Colonic mucosa (tissue), 4 donors: ENCODE results near the gene MYO5C. TPM values are rescaled to one million over a fixed set of nuclear protein-coding genes. Genes with fewer than 3 reads are reported as not detected.

Experiments
- DNase-seq: peaks from one replicate; pipeline ENCODE4 v3.0.0-alpha.2; 2020
- H3K27ac ChIP-seq: fragments of 200-600 bp; one replicate; pipeline ENCODE4 v1.8.0; 2021
- H3K27me3 ChIP-seq: fragments of 200-600 bp; one replicate; pipeline ENCODE4 v1.8.0; 2021
- H3K36me3 ChIP-seq: fragments of 200-600 bp; one replicate; pipeline ENCODE4 v1.8.0; 2021
- H3K4me1 ChIP-seq: fragments of 200-600 bp; one replicate; pipeline ENCODE4 v1.8.0; 2021; ENCODE audit warnings: mild to moderate bottlenecking
- H3K4me3 ChIP-seq: fragments of 200-600 bp; one replicate; pipeline ENCODE4 v1.8.0; 2021
- H3K9ac ChIP-seq, 2 donors: one replicate each; pipeline ENCODE4 v1.7.0; 2013; ENCODE audit warnings: control low read depth in 2 of 2, low read depth in 2 of 2, low read length in 2 of 2
- H3K9me3 ChIP-seq: fragments of 200-600 bp; one replicate; pipeline ENCODE4 v1.8.0; 2021
- CTCF ChIP-seq: fragments of 200-600 bp; IDR thresholded peaks from one replicate; pipeline ENCODE4 v1.8.0; 2022; ENCODE audit warnings: antibody characterized with exemption, mild to moderate bottlenecking
- intact Hi-C: fragments of 100-400 bp; cut with DNase I; formaldehyde crosslinking; loops from one replicate; pipeline ENCODE4 v1.14.1; 2022
- total RNA-seq, 2 donors: library from RNA; stranded (reverse); fragmentation: NEBNext Ultra II Directional in 1 of 2; extraction: Animal tissue kit (Norgen Biotek cat#: 25700) in 1 of 2; gene quantifications; one replicate each; pipeline ENCODE4 v1.2.1, GENCODE V29; 2021
- donor health status: healthy.
- donor health status: DM: no; HTN: no; CAD: no.
- donor health status: DM: no; HTN: no; CAD: no.

MYO5C gene
- total RNA-seq, 2 donors from 2014 or later = 71.4 to 102 TPM

- no peak for TF ChIP-seq CTCF
- no peaks in the 10 kb centered on the region for H3K36me3 ChIP-seq
Measured at GRCh38 chr15:52277575-52277974, 18.0 kb downstream of the MYO5C start.

GRCh38 chr15:52276256-52276770 is 19.3 kb downstream of the MYO5C start:
- intact Hi-C loops = no loop called here
- Histone ChIP-seq H3K4me3 (no peak overlapping the region), H3K27ac (no peak overlapping the region), H3K9me3 (no peaks in the 10 kb centered on the region), H3K9ac (no peak overlapping the region), H3K4me1 (no peaks in the 10 kb centered on the region), H3K36me3 (no peaks in the 10 kb centered on the region), H3K27me3 (no peaks in the 10 kb centered on the region)
- no peak for TF ChIP-seq CTCF
- no peak for DNase-seq

More at GRCh38 chr15:52277575-52277974, 18.0 kb downstream of the MYO5C start:
- H3K4me3 ChIP-seq = no peak overlapping the region
- H3K27ac ChIP-seq = no peak overlapping the region
- intact Hi-C loops = no loop called here
- DNase-seq = no peak
- H3K27me3 ChIP-seq = no peaks in the 10 kb centered on the region
- H3K4me1 ChIP-seq = no peaks in the 10 kb centered on the region
- no peaks in the 10 kb centered on the region for H3K9me3 ChIP-seq
- H3K9ac ChIP-seq = no peak overlapping the region

GRCh38 chr15:52263563-52264282 is 31.9 kb downstream of the MYO5C start:
- H3K27me3 ChIP-seq = no peaks in the 10 kb centered on the region
- H3K27ac ChIP-seq = no peak overlapping the region
- H3K9me3 ChIP-seq = no peaks in the 10 kb centered on the region
- no peak for TF ChIP-seq CTCF
- H3K9ac ChIP-seq = no peak overlapping the region
- no peaks in the 10 kb centered on the region for H3K36me3 ChIP-seq
- intact Hi-C loops = no loop called here
- H3K4me1 ChIP-seq = no peaks in the 10 kb centered on the region
- DNase-seq = no peak
- H3K4me3 ChIP-seq = no peak overlapping the region

- Histone ChIP-seq H3K36me3 (no peaks in the 10 kb centered on the region), H3K27me3 (no peaks in the 10 kb centered on the region), H3K27ac (peak overlapping the region; percentile 47), H3K9me3 (no peaks in the 10 kb centered on the region), H3K4me1 (no peaks in the 10 kb centered on the region), H3K4me3 (no peak overlapping the region), H3K9ac (no peak overlapping the region)
- no peak for DNase-seq
- TF ChIP-seq CTCF = no peak
- intact Hi-C loops = no loop called here
Measured at GRCh38 chr15:52262364-52262763, 33.2 kb downstream of the MYO5C start.

- no peak for TF ChIP-seq CTCF
- no peaks in the 10 kb centered on the region for H3K27me3 ChIP-seq
- H3K36me3 ChIP-seq = no peaks in the 10 kb centered on the region
- peak; percentile 33 for DNase-seq
- no peaks in the 10 kb centered on the region for H3K4me1 ChIP-seq
- H3K4me3 ChIP-seq = no peak overlapping the region
- peak overlapping the region in 1 of 2 donors; percentile 19 for H3K9ac ChIP-seq
- peak overlapping the region; percentile 47 for H3K27ac ChIP-seq
- intact Hi-C loops = no loop called here
- no peaks in the 10 kb centered on the region for H3K9me3 ChIP-seq
Measured at GRCh38 chr15:52261498-52262242, 33.9 kb downstream of the MYO5C start.
